ENCODE measurements around the gene POU6F1. TPM values are rescaled to one million over a fixed set of nuclear protein-coding genes. Genes with fewer than 3 reads are reported as not detected.

The POU6F1 gene
- total RNA-seq, 1 experiment from 2014 or later: 5.3 TPM

GRCh38 chr12:51246254-51246853 lies 28.5 kb upstream of the POU6F1 start:
- Histone ChIP-seq H3K4me3 (ENCODE audit: low read depth, low read length) (no peak overlapping the region), H3K27me3 (replicated peaks; ENCODE audit: control insufficient read depth, insufficient read depth, low read length) (no peaks in the 10 kb centered on the region), H3K4me1 (no peaks in the 10 kb centered on the region), H3K9me3 (no peaks in the 10 kb centered on the region), H3K36me3 (ENCODE audit: control insufficient read depth, insufficient read depth, low read length) (peaks cover 4% of the 10 kb centered on the region)
- BruUV-seq (replicated peaks): no TSS peak
- no peak for DNase-seq
- Mint-ChIP-seq H3K4me1 (ENCODE audit: low read depth, unreplicated experiment) (no peaks in the 10 kb centered on the region), H3K27me3 (ENCODE audit: insufficient read depth, unreplicated experiment) (no peaks in the 10 kb centered on the region), H3K9me3 (ENCODE audit: unreplicated experiment) (no peaks in the 10 kb centered on the region), H3K4me3 (ENCODE audit: unreplicated experiment) (no peak overlapping the region), H3K36me3 (ENCODE audit: insufficient read depth, unreplicated experiment) (peaks cover 89% of the 10 kb centered on the region), H3K27ac (ENCODE audit: unreplicated experiment) (no peak overlapping the region)
- CTCF ChIA-PET: interaction anchor here (0.6 kb wide), 1 partner anchor 99 kb away, joined by 3 read pairs; no protein-coding TSS in a partner anchor
- TF ChIP-seq, protein P1, sequence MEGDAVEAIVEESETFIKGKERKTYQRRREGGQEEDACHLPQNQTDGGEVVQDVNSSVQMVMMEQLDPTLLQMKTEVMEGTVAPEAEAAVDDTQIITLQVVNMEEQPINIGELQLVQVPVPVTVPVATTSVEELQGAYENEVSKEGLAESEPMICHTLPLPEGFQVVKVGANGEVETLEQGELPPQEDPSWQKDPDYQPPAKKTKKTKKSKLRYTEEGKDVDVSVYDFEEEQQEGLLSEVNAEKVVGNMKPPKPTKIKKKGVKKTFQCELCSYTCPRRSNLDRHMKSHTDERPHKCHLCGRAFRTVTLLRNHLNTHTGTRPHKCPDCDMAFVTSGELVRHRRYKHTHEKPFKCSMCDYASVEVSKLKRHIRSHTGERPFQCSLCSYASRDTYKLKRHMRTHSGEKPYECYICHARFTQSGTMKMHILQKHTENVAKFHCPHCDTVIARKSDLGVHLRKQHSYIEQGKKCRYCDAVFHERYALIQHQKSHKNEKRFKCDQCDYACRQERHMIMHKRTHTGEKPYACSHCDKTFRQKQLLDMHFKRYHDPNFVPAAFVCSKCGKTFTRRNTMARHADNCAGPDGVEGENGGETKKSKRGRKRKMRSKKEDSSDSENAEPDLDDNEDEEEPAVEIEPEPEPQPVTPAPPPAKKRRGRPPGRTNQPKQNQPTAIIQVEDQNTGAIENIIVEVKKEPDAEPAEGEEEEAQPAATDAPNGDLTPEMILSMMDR (IDR thresholded peaks at IDR 0.05; ENCODE audit: insufficient read depth in 1 of 2, low read depth in 1 of 2, low read length in 1 of 2, severe bottlenecking in 1 of 2, unreplicated experiment in 1 of 2): peak in 1 of 2 experiments; percentile 26
- POLR2A ChIA-PET: no interaction called here
- intact Hi-C loops (cut with micrococcal nuclease; ENCODE audit: unreplicated experiment): no loop called here

DNA sequence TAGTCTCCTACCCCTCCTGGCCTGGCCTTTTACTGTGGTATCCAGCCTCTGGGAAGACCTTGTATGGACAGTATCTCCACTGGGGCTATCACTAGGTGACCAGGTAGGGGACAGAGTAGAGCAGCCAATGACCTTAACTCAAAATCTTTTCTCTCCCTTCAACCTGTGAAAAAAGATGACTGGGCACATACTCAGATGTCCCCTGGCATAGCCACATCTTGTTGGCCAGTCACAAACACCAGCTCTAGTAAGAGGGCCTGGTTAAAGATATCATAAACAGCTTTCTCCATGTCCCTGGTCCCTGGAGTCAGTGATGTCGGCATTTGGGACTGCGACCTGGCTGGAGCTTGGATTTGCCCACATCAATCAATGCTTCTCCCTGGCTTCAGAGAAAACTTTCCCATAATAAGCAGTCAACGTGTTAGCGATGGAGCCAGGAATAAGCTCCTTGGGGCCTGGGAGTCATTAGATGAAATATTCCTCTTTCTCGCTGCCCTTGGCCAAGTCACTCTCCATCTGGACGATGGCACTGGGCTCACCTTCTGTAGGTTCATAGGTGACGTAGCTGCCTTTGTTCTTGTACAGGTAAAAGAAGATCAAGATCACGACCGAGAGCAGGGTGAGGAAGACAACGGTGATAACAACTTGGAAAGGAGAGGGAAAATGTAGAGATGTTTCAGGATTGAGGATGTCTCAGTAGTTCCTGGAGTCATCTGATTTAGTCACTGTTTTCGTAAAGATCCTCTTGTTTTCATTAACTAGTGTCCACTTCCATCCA lies 27.8 kb upstream of the POU6F1 start:
- Histone ChIP-seq H3K4me3 (ENCODE audit: low read depth, low read length) (no peak overlapping the region), H3K4me1 (peaks cover 7% of the 10 kb centered on the region), H3K27me3 (replicated peaks; ENCODE audit: control insufficient read depth, insufficient read depth, low read length) (no peaks in the 10 kb centered on the region), H3K9me3 (no peaks in the 10 kb centered on the region), H3K36me3 (ENCODE audit: control insufficient read depth, insufficient read depth, low read length) (peaks cover 6% of the 10 kb centered on the region)
- Mint-ChIP-seq H3K27ac (ENCODE audit: unreplicated experiment) (no peak overlapping the region), H3K27me3 (ENCODE audit: insufficient read depth, unreplicated experiment) (no peaks in the 10 kb centered on the region), H3K4me3 (ENCODE audit: unreplicated experiment) (no peak overlapping the region), H3K36me3 (ENCODE audit: insufficient read depth, unreplicated experiment) (peaks cover 91% of the 10 kb centered on the region), H3K4me1 (ENCODE audit: low read depth, unreplicated experiment) (peaks cover 4% of the 10 kb centered on the region), H3K9me3 (ENCODE audit: unreplicated experiment) (no peaks in the 10 kb centered on the region)
- BruUV-seq (replicated peaks): TSS peak; percentile 73
- CTCF ChIA-PET: interaction anchor here (0.6 kb wide), 1 partner anchor 100 kb away, joined by 3 read pairs; no protein-coding TSS in a partner anchor
- TF ChIP-seq, protein P1 (IDR thresholded peaks at IDR 0.05; ENCODE audit: insufficient read depth in 1 of 2, low read depth in 1 of 2, low read length in 1 of 2, severe bottlenecking in 1 of 2, unreplicated experiment in 1 of 2): no peak
- POLR2A ChIA-PET: no interaction called here
- DNase-seq: no peak
- intact Hi-C loops (cut with micrococcal nuclease; ENCODE audit: unreplicated experiment): no loop called here

GRCh38 chr12:51244269-51244668 lies 26.4 kb upstream of the POU6F1 start:
- H3K9me3 Mint-ChIP-seq (ENCODE audit: unreplicated experiment): no peaks in the 10 kb centered on the region
- no peaks in the 10 kb centered on the region for H3K9me3 ChIP-seq
- intact Hi-C loops (cut with micrococcal nuclease; ENCODE audit: unreplicated experiment): no loop called here
- no peak overlapping the region for H3K4me3 Mint-ChIP-seq (ENCODE audit: unreplicated experiment)
- ChIA-PET CTCF (interaction anchor here (0.6 kb wide), 1 partner anchor 178 kb away, joined by 3 read pairs; no protein-coding TSS in a partner anchor), POLR2A (interaction anchor here (0.6 to 1.0 kb wide), 3 partner anchors 96 to 155 kb away, joined by 3 to 9 read pairs (median 6); no protein-coding TSS in a partner anchor)
- H3K4me3 ChIP-seq (ENCODE audit: low read depth, low read length): no peak overlapping the region
- H3K36me3 Mint-ChIP-seq (ENCODE audit: insufficient read depth, unreplicated experiment): peaks cover 90% of the 10 kb centered on the region
- peaks cover 5% of the 10 kb centered on the region for H3K4me1 Mint-ChIP-seq (ENCODE audit: low read depth, unreplicated experiment)
- peaks cover 6% of the 10 kb centered on the region for H3K36me3 ChIP-seq (ENCODE audit: control insufficient read depth, insufficient read depth, low read length)
- BruUV-seq (replicated peaks): no TSS peak
- no peak overlapping the region for H3K27ac Mint-ChIP-seq (ENCODE audit: unreplicated experiment)
- no peak for DNase-seq
- H3K27me3 Mint-ChIP-seq (ENCODE audit: insufficient read depth, unreplicated experiment): no peaks in the 10 kb centered on the region
- H3K4me1 ChIP-seq: peaks cover 17% of the 10 kb centered on the region
- H3K27me3 ChIP-seq (replicated peaks; ENCODE audit: control insufficient read depth, insufficient read depth, low read length): no peaks in the 10 kb centered on the region
- TF ChIP-seq, protein P1 (IDR thresholded peaks at IDR 0.05; ENCODE audit: insufficient read depth in 1 of 2, low read depth in 1 of 2, low read length in 1 of 2, severe bottlenecking in 1 of 2, unreplicated experiment in 1 of 2): no peak

Data from Caco-2 (cell line).